Liver (tissue), 9 donors: ENCODE results near the gene XRN1. TPM values are rescaled to one million over a fixed set of nuclear protein-coding genes. Genes with fewer than 3 reads are reported as not detected.

Experiments
- DNase-seq: peaks from one replicate; pipeline ENCODE4 v3.0.0-alpha.2; 2017; ENCODE audit warnings: low spot score
- H3K27ac ChIP-seq, 2 donors: one replicate each; pipeline ENCODE4 v1.7.0; 2013; ENCODE audit warnings: inconsistent platforms in 2 of 2, low read length in 2 of 2, control low read depth in 1 of 2, low read depth in 1 of 2, mild to moderate bottlenecking in 1 of 2
- H3K27me3 ChIP-seq, 4 donors: one replicate each; pipeline versions ENCODE4 v1.6.1 to v1.7.0; 2013; ENCODE audit warnings: low read length in 3 of 4, inconsistent platforms in 1 of 4, mild to moderate bottlenecking in 1 of 4, moderate library complexity in 1 of 4; ENCODE audit not compliant: control insufficient read depth in 4 of 4, insufficient read depth in 4 of 4
- H3K36me3 ChIP-seq, 4 donors: one replicate each; pipeline versions ENCODE4 v1.6.1 to v1.7.0; 2013; ENCODE audit warnings: low read length in 3 of 4, mild to moderate bottlenecking in 3 of 4, low read depth in 1 of 4, moderate library complexity in 1 of 4; ENCODE audit not compliant: control insufficient read depth in 4 of 4, insufficient read depth in 3 of 4
- H3K4me1 ChIP-seq, 4 donors: one replicate each; pipeline versions ENCODE4 v1.6.1 to v1.7.0; 2013; ENCODE audit warnings: low read length in 3 of 4, mild to moderate bottlenecking in 3 of 4, moderate library complexity in 1 of 4; ENCODE audit not compliant: control insufficient read depth in 4 of 4, insufficient read depth in 4 of 4
- H3K4me3 ChIP-seq, 3 donors: one replicate each; pipeline versions ENCODE4 v1.6.1 to v1.7.0; 2013; ENCODE audit warnings: low read length in 3 of 3, control low read depth in 1 of 3, low read depth in 1 of 3, mild to moderate bottlenecking in 1 of 3
- H3K9ac ChIP-seq, 2 donors: one replicate each; pipeline ENCODE4 v1.7.0; 2013; ENCODE audit warnings: low read length in 2 of 2, mild to moderate bottlenecking in 2 of 2, moderate library complexity in 2 of 2, control low read depth in 1 of 2, low read depth in 1 of 2
- H3K9me3 ChIP-seq, 4 donors: one replicate each; pipeline versions ENCODE4 v1.6.1 to v1.7.0; 2013; ENCODE audit warnings: low read length in 3 of 4; ENCODE audit not compliant: control insufficient read depth in 4 of 4
- EGR1 ChIP-seq, 2 donors: IDR thresholded peaks; 2 replicates each; pipeline ENCODE4 v1.6.1; 2016 to 2018; ENCODE audit warnings: antibody characterized with exemption in 2 of 2, low read depth in 2 of 2
- FOXA2 ChIP-seq: IDR thresholded peaks from 2 replicates; pipeline ENCODE4 v1.6.1; 2016; ENCODE audit warnings: antibody characterized with exemption
- GABPA ChIP-seq, 2 donors: IDR thresholded peaks in 1 of 2; conservative IDR thresholded peaks in 1 of 2; 2 replicates each; pipeline ENCODE4 v1.6.1; 2016; ENCODE audit warnings: antibody characterized with exemption in 2 of 2, mild to moderate bottlenecking in 1 of 2, moderate library complexity in 1 of 2
- HNF4A ChIP-seq, 2 donors: conservative IDR thresholded peaks; 2 replicates each; pipeline ENCODE4 v1.6.1; 2016; ENCODE audit warnings: antibody characterized with exemption in 2 of 2, mild to moderate bottlenecking in 2 of 2
- HNF4G ChIP-seq: IDR thresholded peaks from 2 replicates; pipeline ENCODE4 v1.6.1; 2016; ENCODE audit warnings: antibody characterized with exemption
- JUND ChIP-seq, 2 donors: IDR thresholded peaks; 2 replicates each; pipeline ENCODE4 v1.6.1; 2016; ENCODE audit warnings: antibody characterized with exemption in 2 of 2
- NR2F2 ChIP-seq: IDR thresholded peaks from 2 replicates; pipeline ENCODE4 v1.6.1; 2016; ENCODE audit warnings: antibody characterized with exemption
- RAD21 ChIP-seq, 2 donors: IDR thresholded peaks; 2 replicates each; pipeline ENCODE4 v1.6.1; 2016; ENCODE audit warnings: antibody characterized with exemption in 2 of 2, mild to moderate bottlenecking in 2 of 2
- RXRA ChIP-seq, 2 donors: IDR thresholded peaks; 2 replicates each; pipeline ENCODE4 v1.6.1; 2017 to 2018; ENCODE audit warnings: antibody characterized with exemption in 2 of 2, mild to moderate bottlenecking in 1 of 2
- SP1 ChIP-seq: IDR thresholded peaks from 2 replicates; pipeline ENCODE4 v1.6.1; 2018; ENCODE audit warnings: antibody characterized with exemption, mild to moderate bottlenecking
- TAF1 ChIP-seq: conservative IDR thresholded peaks from 2 replicates; pipeline ENCODE4 v1.6.1; 2016; ENCODE audit warnings: antibody characterized with exemption, mild to moderate bottlenecking
- YY1 ChIP-seq: IDR thresholded peaks from 2 replicates; pipeline ENCODE4 v1.6.1; 2016; ENCODE audit warnings: antibody characterized with exemption, mild to moderate bottlenecking
- ZBTB33 ChIP-seq: IDR thresholded peaks from 2 replicates; pipeline ENCODE4 v1.6.1; 2016; ENCODE audit warnings: antibody characterized with exemption
- WGBS: extraction: QIAGEN DNeasy Blood & Tissue Kit; methylation state at CpG from one replicate; pipeline ENCODE4 v1.1.7; 2013; 5-methylcytosine and 5-hydroxymethylcytosine counted together
- polyA plus RNA-seq, 2 donors: library from polyadenylated mRNA; stranded (reverse) in 1 of 2; unstranded in 1 of 2; fragments of 200-250 nt in 1 of 2; fragments of >200 nt in 1 of 2; fragmentation: Nextera tagmentation in 1 of 2; extraction: Ambion mirVana in 1 of 2; gene quantifications; one replicate each; pipeline versions ENCODE4 v1.2.1 to v1.2.3, GENCODE V29; 2013 to 2015
- total RNA-seq, 2 donors: library from RNA; depleted of rRNA; stranded (reverse); fragments of >200 nt; gene quantifications; one replicate each; pipeline ENCODE4 v1.2.3, GENCODE V29; 2014
- TF ChIP-seq, protein P1 (sequence below): IDR thresholded peaks from 2 replicates; pipeline ENCODE4 v1.6.1; 2016; ENCODE audit warnings: antibody characterized with exemption, mild to moderate bottlenecking
- donor health status: healthy.
- donor health status: healthy.
- donor health status: healthy.
- donor health status: healthy.
- donor health status: healthy.

The XRN1 gene
- total and polyA plus RNA-seq, 4 donors = 4.3 to 41.4 (median 25.9) TPM

DNA sequence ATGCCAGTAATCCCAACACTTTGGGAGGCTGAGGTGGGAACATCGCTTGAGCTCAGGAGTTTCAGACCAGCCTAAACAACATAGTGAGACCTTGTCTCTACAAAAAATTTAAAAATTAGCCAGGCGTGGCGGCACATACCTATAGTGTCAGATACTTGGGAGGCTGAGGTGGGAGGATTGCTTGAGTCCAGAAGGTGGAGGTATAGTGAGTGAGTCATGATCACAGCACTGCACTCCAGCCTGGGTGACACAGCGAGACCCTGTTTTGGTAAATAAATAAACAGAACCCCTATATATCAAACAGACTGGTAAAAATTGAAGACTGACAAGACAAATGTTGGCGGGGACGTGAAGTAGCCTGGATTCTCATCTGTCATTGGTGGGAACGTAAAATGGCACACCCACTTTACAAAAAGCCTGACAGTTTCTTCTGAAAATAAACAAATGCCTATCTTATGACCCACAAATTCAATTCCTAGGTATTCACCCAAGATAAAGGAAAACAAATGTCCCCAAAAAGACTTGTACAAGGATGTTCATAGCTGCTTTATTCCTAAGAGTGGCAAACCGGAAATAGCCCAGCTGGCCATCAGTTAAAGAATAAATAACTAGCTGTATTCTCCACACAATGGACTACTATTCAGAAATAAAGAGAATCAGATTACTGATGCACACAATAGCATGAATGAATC is 175.5 kb downstream of the XRN1 start:
- no peaks in the 10 kb centered on the region for H3K9me3 ChIP-seq
- TF ChIP-seq JUND (IDR thresholded peaks at IDR 0.05) = no peak
- TF ChIP-seq HNF4G = no peak
- no peak for TF ChIP-seq HNF4A (conservative IDR thresholded peaks at IDR 0.05)
- no peak for TF ChIP-seq ZBTB33
- no peak for TF ChIP-seq SP1
- TF ChIP-seq, protein P1, sequence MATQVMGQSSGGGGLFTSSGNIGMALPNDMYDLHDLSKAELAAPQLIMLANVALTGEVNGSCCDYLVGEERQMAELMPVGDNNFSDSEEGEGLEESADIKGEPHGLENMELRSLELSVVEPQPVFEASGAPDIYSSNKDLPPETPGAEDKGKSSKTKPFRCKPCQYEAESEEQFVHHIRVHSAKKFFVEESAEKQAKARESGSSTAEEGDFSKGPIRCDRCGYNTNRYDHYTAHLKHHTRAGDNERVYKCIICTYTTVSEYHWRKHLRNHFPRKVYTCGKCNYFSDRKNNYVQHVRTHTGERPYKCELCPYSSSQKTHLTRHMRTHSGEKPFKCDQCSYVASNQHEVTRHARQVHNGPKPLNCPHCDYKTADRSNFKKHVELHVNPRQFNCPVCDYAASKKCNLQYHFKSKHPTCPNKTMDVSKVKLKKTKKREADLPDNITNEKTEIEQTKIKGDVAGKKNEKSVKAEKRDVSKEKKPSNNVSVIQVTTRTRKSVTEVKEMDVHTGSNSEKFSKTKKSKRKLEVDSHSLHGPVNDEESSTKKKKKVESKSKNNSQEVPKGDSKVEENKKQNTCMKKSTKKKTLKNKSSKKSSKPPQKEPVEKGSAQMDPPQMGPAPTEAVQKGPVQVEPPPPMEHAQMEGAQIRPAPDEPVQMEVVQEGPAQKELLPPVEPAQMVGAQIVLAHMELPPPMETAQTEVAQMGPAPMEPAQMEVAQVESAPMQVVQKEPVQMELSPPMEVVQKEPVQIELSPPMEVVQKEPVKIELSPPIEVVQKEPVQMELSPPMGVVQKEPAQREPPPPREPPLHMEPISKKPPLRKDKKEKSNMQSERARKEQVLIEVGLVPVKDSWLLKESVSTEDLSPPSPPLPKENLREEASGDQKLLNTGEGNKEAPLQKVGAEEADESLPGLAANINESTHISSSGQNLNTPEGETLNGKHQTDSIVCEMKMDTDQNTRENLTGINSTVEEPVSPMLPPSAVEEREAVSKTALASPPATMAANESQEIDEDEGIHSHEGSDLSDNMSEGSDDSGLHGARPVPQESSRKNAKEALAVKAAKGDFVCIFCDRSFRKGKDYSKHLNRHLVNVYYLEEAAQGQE = no peak
- TF ChIP-seq RXRA (IDR thresholded peaks at IDR 0.05) = no peak
- no peak for TF ChIP-seq NR2F2
- TF ChIP-seq YY1 = no peak
- TF ChIP-seq TAF1 = no peak
- TF ChIP-seq FOXA2 = no peak
- TF ChIP-seq GABPA (IDR thresholded peaks at IDR 0.05 in 1 of 2, conservative IDR thresholded peaks at IDR 0.05 in 1 of 2) = no peak
- no peak for DNase-seq
- no peaks in the 10 kb centered on the region for H3K4me1 ChIP-seq
- H3K36me3 ChIP-seq = no peaks in the 10 kb centered on the region
- no peak overlapping the region for H3K27ac ChIP-seq
- no peaks in the 10 kb centered on the region for H3K27me3 ChIP-seq
- H3K9ac ChIP-seq = no peak overlapping the region
- WGBS = 92% methylated on average over 8 of the region's 8 CpGs
- H3K4me3 ChIP-seq = no peak overlapping the region

GRCh38 chr3:142270407-142270806 is 177.4 kb downstream of the XRN1 start:
- H3K4me1 ChIP-seq = no peaks in the 10 kb centered on the region
- no peak overlapping the region for H3K9ac ChIP-seq
- WGBS = 88% methylated on average over 3 of the region's 3 CpGs

More at GRCh38 chr3:142270407-142270806, 177.4 kb downstream of the XRN1 start:
- Histone ChIP-seq H3K36me3 (no peaks in the 10 kb centered on the region), H3K27me3 (no peaks in the 10 kb centered on the region), H3K27ac (no peak overlapping the region), H3K9me3 (no peaks in the 10 kb centered on the region), H3K4me3 (no peak overlapping the region)
- TF ChIP-seq HNF4G (no peak), RAD21 (IDR thresholded peaks at IDR 0.05) (peak in 1 of 2 donors; percentile 4), RXRA (IDR thresholded peaks at IDR 0.05) (no peak), YY1 (no peak), EGR1 (IDR thresholded peaks at IDR 0.05; ENCODE audit: low read depth in 2 of 2) (no peak), TAF1 (no peak)
- TF ChIP-seq, protein P1 = no peak
- DNase-seq = no peak
